Naive thymus-derived CD8-positive, alpha-beta T cell (primary cell): ENCODE data around the gene NARF. TPM values are rescaled to one million over a fixed set of nuclear protein-coding genes. Genes with fewer than 3 reads are reported as not detected.

Experiments used
- ATAC-seq, 2 donors: fragments of 150-1000 bp; cut with Tn5 transposase in 1 of 2; sonication (Bioruptor Pico), chemical (Tn5 transposase) in 1 of 2; 1 replicate in 1 of 2; 2 replicates in 1 of 2; pipeline ENCODE4 v1.10.0; 2021; ENCODE audit warnings: mild to moderate bottlenecking in 2 of 2, moderate library complexity in 2 of 2
- POLR2A ChIA-PET: fragments of 350-600 bp; sonication (Branson Sonifier 250); formaldehyde crosslinking; loops from one replicate; lab custom pipeline; 2021; ENCODE audit warnings: antibody characterized with exemption; lab: Charles Lee
- DNase-seq, 10 donors: peaks; one replicate each; pipeline versions ENCODE4 v3.0.0 to v3.0.0-alpha.2; 2020 to 2022
- H3K27ac Mint-ChIP-seq, 10 donors: one replicate each; pipeline ENCODE4 v1.8.0; 2020 to 2022; ENCODE audit warnings: mild to moderate bottlenecking in 10 of 10, mixed read lengths in 10 of 10, moderate library complexity in 4 of 10, inconsistent platforms in 1 of 10
- H3K27me3 Mint-ChIP-seq, 5 donors: one replicate each; pipeline ENCODE4 v1.8.0; 2021 to 2022; ENCODE audit warnings: mixed read lengths in 5 of 5
- H3K36me3 Mint-ChIP-seq, 3 donors: one replicate each; pipeline ENCODE4 v1.8.0; 2020 to 2022; ENCODE audit warnings: mixed read lengths in 3 of 3, mild to moderate bottlenecking in 2 of 3, inconsistent platforms in 1 of 3
- H3K4me1 Mint-ChIP-seq, 4 donors: one replicate each; pipeline ENCODE4 v1.8.0; 2021 to 2022; ENCODE audit warnings: mixed read lengths in 4 of 4
- H3K4me3 Mint-ChIP-seq, 10 donors: one replicate each; pipeline ENCODE4 v1.8.0; 2020 to 2022; ENCODE audit warnings: mild to moderate bottlenecking in 10 of 10, mixed read lengths in 10 of 10, moderate library complexity in 6 of 10, inconsistent platforms in 1 of 10
- H3K9me3 Mint-ChIP-seq, 9 donors: one replicate each; pipeline ENCODE4 v1.8.0; 2020 to 2022; ENCODE audit warnings: mixed read lengths in 9 of 9, mild to moderate bottlenecking in 3 of 9, inconsistent platforms in 1 of 9, moderate library complexity in 1 of 9
- polyA plus RNA-seq, 3 donors: library from polyadenylated mRNA; unstranded; fragments of 300-500 nt; fragmentation: Illumina TruSeq; gene quantifications; one replicate each; pipeline ENCODE4 v1.2.3, GENCODE V29; 2021
- total RNA-seq, 8 experiments: library from RNA in 2 of 8; stranded (reverse) in 2 of 8; gene quantifications; one replicate each; pipeline ENCODE4 v1.2.3 and lab custom pipeline; 2021 to 2026

Gene NARF
- total and polyA plus RNA-seq, 5 experiments from 2014 or later: 70.1 to 127 (median 93.6) TPM

DNA sequence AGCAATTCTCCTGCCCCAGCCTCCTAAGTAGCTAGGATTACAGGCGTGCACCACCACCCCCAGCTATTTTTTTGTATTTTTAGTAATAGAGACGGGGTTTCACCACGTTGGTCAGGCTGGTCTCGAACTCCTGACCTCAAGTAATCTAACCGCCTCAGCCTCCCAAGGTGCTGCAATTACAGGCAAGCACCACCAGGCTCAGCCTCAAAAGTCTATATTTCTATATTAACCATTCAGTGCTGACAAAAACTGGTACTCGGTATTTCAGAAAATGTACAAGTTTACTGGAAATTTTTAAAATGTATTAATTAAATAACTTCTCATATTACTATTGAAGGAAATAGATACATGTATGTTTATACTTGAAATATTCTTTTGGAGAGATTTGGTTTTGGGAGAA lies 41.8 kb upstream of the NARF start:
- Mint-ChIP-seq H3K9me3 (no peaks in the 10 kb centered on the region), H3K4me3 (no peak overlapping the region), H3K27ac (no peak overlapping the region), H3K36me3 (peaks cover 0 to 35% (median 9%) of the 10 kb centered on the region in 3 donors), H3K4me1 (peaks cover 12 to 34% (median 30%) of the 10 kb centered on the region in 4 donors), H3K27me3 (no peaks in the 10 kb centered on the region)
- DNase-seq: no peak
- POLR2A ChIA-PET: interaction anchor here (0.6 to 3.1 kb wide), 6 partner anchors 32 to 87 kb away, joined by 3 to 16 read pairs (median 4); partner anchors contain the start of gene NARF
- no peak for ATAC-seq

DNA sequence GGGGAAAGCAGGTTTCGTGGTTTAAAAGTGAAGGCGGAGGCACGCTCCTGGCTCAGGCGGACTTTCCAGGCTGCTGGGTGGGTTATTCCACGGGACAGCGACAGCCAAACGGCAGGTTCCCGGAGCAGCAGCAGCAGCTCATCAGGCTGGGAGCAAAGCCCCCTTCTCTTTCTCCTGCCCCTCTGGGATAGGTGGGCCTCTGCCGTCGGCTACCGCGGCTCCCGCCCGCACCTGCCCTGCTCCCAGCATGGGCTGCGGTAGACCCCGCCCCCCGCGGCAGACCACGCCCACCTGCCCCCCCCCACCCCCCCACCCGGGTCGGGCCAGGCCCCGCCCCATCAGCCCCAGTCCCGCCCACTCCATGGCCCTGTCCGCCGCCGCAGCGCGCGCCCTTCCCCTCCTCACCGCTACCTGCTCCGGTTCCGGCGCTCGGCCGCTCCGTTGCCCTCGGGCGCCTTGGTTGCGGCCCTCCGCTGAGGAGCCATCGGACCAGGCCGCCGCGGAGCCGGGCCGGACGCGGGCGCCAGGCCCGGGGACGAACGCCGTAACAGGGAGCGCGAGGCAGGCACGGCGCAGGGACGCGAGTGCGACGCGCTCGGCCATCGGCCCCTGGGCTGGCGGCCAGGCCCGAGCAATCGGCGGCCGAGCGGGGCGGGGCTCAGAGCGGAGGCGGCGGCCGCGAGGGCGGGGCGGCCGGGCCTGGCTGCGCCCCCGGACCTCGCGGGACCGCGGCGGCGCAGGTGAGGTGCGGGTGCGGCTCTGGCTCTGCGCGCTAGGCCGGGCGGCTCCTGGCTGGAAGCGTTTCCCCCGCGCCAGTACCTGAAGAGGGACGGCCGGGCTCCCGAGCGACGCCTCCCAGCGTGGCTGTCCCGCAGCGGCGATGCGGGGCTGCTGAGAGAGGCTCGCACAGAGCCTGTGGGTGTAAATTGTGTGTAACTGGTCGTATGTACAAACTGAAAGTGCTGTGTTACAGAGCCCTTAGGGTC lies 40.2 kb upstream of the NARF start, which contains the start of the genes HEXD and OGFOD3:
Gene HEXD (plus strand): TSS at position 347 of the 986 bp plus-strand sequence. CDS start 1,453 bp downstream, outside the sequence.
Gene OGFOD3 (minus strand): TSS at position 586 of the 986 bp plus-strand sequence. CDS start 101 bp downstream, at position 485.
- H3K36me3 Mint-ChIP-seq: peaks cover 0 to 44% (median 12%) of the 10 kb centered on the region in 3 donors
- no peaks in the 10 kb centered on the region for H3K9me3 Mint-ChIP-seq
- peak; percentile 84 to 87 for ATAC-seq
- peaks cover 12 to 39% (median 35%) of the 10 kb centered on the region in 4 donors for H3K4me1 Mint-ChIP-seq
- no peaks in the 10 kb centered on the region for H3K27me3 Mint-ChIP-seq
- H3K4me3 Mint-ChIP-seq: peak within 1 kb of the TSS; percentile 65 to 90 (median 84)
- POLR2A ChIA-PET: interaction anchor here (0.5 to 3.1 kb wide), 16 partner anchors 11 to 229 kb away, joined by 3 to 16 read pairs (median 4); partner anchors contain the start of genes CSNK1D, FOXK2, NARF and SLC16A3
- H3K27ac Mint-ChIP-seq: peak within 1 kb of the TSS in 9 of 10 donors; percentile 66 to 92 (median 85)
- peak; percentile 77 to 97 (median 88) for DNase-seq

DNA sequence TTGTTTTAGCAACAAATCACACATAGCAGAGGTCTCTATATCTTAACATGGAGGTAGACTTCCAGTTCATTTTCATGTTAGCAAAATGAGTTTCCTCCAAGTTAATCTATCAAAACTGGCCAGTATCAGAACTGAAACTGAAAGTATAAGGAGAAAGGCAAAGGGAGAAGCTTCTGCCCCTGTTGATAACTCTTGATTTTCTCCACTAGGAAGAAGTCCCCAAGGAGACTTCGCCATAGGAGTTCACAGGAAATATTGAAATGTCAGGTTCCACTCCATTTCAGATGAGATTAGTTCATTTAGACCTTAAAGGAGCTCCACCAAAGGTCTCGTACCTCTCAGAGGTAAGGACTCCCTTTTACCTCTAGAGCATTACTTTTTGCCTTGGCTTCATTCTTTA lies 39.0 kb upstream of the NARF start:
- ATAC-seq (no peak), DNase-seq (peak in 1 of 10 donors; percentile 17)
- POLR2A ChIA-PET: interaction anchor here (0.7 to 3.1 kb wide), 11 partner anchors 10 to 228 kb away, joined by 3 to 16 read pairs (median 4); partner anchors contain the start of genes FOXK2 and NARF
- H3K27me3 Mint-ChIP-seq: no peaks in the 10 kb centered on the region
- peaks cover 0 to 39% (median 12%) of the 10 kb centered on the region in 3 donors for H3K36me3 Mint-ChIP-seq
- peak overlapping the region; percentile 65 to 90 (median 84) for H3K4me3 Mint-ChIP-seq
- peaks cover 9 to 39% (median 34%) of the 10 kb centered on the region in 4 donors for H3K4me1 Mint-ChIP-seq
- H3K9me3 Mint-ChIP-seq: no peaks in the 10 kb centered on the region
- peak overlapping the region in 9 of 10 donors; percentile 66 to 92 (median 85) for H3K27ac Mint-ChIP-seq

DNA sequence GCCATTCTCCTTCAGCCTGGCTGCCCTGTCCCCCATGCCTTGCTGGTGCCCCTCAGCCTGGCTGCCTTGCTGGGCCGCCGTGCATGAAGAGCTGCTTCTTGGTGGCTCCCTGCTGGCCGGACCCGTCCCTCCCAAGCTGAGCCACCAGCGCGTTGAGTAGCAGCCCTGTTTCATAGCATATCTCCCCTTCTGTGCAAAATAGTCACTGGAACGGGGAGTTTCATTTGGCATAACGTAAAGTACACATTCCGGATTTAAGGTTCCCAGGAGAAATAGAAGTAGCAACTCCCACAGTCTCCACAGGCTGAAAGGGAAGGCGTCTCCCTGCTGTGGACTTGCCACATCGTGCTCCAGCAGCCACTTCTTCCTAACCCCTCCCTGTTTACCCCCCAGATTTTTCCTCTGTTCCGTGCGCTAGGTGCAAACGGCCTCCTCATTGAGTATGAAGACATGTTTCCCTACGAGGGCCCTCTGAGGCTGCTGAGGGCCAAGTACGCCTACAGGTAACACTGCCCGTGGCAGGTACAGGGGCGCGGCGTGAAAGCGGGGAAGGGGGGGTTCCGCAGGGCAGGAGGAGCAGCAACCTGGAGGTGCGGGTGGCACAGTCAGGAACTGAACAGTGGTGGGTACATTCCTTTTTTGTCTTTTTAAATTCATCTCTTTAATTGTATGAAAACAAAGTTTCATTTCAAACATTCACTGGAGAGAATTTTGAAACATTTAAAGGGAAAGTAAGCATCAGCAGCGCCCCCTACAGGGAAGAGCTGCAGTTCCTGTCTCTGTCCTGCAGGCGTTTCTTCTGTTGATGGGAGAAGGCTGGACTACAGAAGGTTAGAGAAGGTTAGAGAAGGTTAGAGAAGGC lies 34.3 kb upstream of the NARF start:
- Mint-ChIP-seq H3K4me1 (peaks cover 11 to 33% (median 29%) of the 10 kb centered on the region in 4 donors), H3K36me3 (peaks cover 0 to 43% (median 12%) of the 10 kb centered on the region in 3 donors), H3K27me3 (no peaks in the 10 kb centered on the region), H3K4me3 (no peak overlapping the region), H3K27ac (peak overlapping the region in 1 of 10 donors; percentile 90), H3K9me3 (no peaks in the 10 kb centered on the region)
- DNase-seq (peak in 8 of 10 donors; percentile 20 to 51 (median 40)), ATAC-seq (peak in 1 of 2 donors; percentile 50)
- POLR2A ChIA-PET: interaction anchor here (1.2 kb wide), 1 partner anchor 25 kb away, joined by 5 read pairs; no protein-coding TSS in a partner anchor

DNA sequence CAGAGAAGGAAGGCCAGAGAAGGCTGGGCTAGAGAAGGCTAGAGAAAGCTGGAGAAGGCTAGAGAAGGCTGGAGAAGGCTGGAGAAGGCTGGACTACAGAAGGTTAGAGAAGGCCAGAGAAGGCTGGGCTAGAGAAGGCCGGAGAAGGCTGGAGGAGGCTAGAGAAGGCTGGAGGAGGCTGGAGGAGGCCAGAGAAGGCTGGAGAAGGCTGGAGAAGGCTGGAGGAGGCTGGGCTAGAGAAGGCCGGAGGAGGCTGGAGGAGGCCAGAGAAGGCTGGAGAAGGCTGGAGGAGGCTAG lies 33.7 kb upstream of the NARF start:
- Mint-ChIP-seq H3K4me1 (peaks cover 13 to 33% (median 29%) of the 10 kb centered on the region in 4 donors), H3K27ac (peak overlapping the region in 1 of 10 donors; percentile 90), H3K9me3 (no peaks in the 10 kb centered on the region), H3K4me3 (no peak overlapping the region), H3K36me3 (peaks cover 0 to 47% (median 12%) of the 10 kb centered on the region in 3 donors), H3K27me3 (no peaks in the 10 kb centered on the region)
- POLR2A ChIA-PET: no interaction called here
- ATAC-seq (no peak), DNase-seq (no peak)

DNA sequence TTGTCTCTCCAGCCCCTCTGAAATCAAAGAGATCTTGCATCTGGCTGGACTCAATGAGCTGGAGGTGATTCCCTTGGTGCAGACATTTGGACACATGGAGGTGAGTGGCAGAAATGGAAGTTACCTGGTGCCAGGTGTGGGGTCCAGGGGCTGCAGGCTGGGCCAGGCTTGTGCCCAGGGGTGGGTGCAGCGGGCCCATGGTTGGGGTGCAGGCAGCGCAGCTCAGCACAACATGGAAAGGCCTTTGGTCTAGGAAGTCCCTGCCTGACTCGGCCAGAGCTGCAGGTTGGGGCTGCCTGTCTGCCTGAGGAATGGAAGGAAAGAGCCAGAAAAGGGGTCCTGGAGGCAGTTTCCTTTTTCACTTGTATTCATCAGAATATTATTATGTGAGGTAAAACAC lies 30.0 kb upstream of the NARF start:
- H3K4me3 Mint-ChIP-seq: no peak overlapping the region
- POLR2A ChIA-PET: interaction anchor here (0.6 to 1.4 kb wide), 2 partner anchors 21 to 52 kb away, joined by 3 to 4 read pairs; no protein-coding TSS in a partner anchor
- H3K4me1 Mint-ChIP-seq: peaks cover 16 to 34% (median 24%) of the 10 kb centered on the region in 4 donors
- no peak overlapping the region for H3K27ac Mint-ChIP-seq
- H3K36me3 Mint-ChIP-seq: peaks cover 0 to 31% (median 0%) of the 10 kb centered on the region in 3 donors
- no peaks in the 10 kb centered on the region for H3K27me3 Mint-ChIP-seq
- no peak for DNase-seq
- no peak for ATAC-seq
- no peaks in the 10 kb centered on the region for H3K9me3 Mint-ChIP-seq

DNA sequence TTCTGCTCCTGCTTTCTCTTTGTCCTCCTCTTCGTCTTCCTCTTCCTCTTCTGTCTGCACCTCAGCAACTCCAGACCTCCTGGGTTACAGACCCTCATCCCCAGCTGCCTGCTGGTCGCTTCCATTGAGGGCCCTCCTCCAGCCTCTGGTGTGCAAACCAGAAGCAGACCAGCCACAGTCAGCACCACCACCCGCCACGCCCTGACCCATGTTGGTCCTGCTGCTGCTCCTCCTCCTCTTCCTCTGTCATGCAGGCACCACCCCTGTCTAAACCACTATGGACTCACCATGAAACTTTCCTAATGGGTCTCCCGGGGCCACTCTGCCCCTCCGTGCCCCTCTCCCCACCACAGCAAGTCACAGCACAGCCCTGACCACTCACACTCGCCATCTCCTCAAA lies 28.7 kb upstream of the NARF start:
- peaks cover 13 to 41% (median 25%) of the 10 kb centered on the region in 4 donors for H3K4me1 Mint-ChIP-seq
- POLR2A ChIA-PET: interaction anchor here (1.4 kb wide), 1 partner anchor 11 kb away, joined by 4 read pairs; no protein-coding TSS in a partner anchor
- no peaks in the 10 kb centered on the region for H3K27me3 Mint-ChIP-seq
- peak overlapping the region in 6 of 10 donors; percentile 35 to 91 (median 63) for H3K27ac Mint-ChIP-seq
- H3K4me3 Mint-ChIP-seq: peak overlapping the region in 2 of 10 donors; percentile 25 to 55
- peaks cover 0 to 29% (median 0%) of the 10 kb centered on the region in 3 donors for H3K36me3 Mint-ChIP-seq
- H3K9me3 Mint-ChIP-seq: no peaks in the 10 kb centered on the region
- no peak for ATAC-seq
- no peak for DNase-seq

DNA sequence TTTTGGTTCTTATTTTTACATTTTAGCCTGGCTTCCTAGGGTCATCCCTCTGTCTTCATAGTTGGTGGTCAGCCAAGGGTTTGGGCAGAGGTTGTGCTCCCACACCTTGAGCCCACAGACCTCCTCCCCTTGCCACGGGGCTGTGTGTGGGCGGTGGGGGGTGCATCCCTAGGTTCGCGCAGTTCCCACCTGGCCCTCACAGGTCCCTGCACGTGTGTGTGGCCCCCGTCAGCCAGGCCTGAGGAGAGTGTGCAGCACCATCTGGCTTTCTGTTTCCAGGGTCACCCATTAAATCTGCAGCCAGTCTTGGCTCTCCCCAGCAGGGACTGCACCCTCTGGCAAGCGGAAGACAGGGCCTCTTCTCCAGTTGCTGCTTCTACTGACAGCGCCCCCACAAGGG lies 26.5 kb upstream of the NARF start:
- H3K4me1 Mint-ChIP-seq: peaks cover 11 to 48% (median 23%) of the 10 kb centered on the region in 4 donors
- H3K36me3 Mint-ChIP-seq: peaks cover 0 to 29% (median 0%) of the 10 kb centered on the region in 3 donors
- no peaks in the 10 kb centered on the region for H3K9me3 Mint-ChIP-seq
- ATAC-seq: no peak
- DNase-seq: no peak
- POLR2A ChIA-PET: no interaction called here
- no peak overlapping the region for H3K4me3 Mint-ChIP-seq
- no peaks in the 10 kb centered on the region for H3K27me3 Mint-ChIP-seq
- no peak overlapping the region for H3K27ac Mint-ChIP-seq

DNA sequence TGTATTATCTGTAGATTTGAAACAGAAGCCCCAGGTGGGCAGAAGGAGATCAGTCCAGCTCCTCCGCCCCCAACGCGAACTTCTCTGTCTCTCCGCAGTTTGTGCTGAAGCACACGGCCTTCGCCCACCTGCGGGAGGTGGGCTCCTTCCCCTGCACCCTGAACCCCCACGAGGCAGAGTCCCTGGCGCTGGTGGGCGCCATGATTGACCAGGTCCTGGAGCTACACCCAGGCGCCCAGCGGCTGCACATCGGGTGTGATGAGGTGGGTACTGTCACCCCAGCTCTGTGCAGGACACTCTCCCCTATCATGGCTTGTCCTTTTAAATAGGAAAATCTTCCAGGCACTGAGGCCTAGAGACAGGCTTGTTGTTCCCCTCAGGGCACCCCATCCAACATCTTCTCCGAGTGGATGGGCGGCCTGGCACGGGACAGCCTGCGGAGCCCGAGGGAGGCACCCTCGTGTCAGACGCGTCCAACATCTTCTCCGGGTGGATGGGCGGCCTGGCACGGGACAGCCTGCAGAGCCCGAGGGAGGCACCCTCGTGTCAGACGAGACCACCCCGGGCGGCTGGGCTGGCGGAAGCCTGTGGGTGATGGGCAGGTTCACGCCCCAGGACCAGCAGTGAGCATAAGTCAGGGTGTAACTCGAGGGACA lies 24.9 kb upstream of the NARF start:
- POLR2A ChIA-PET: interaction anchor here (1.4 kb wide), 2 partner anchors 15 kb away, joined by 3 to 6 read pairs; no protein-coding TSS in a partner anchor
- no peaks in the 10 kb centered on the region for H3K27me3 Mint-ChIP-seq
- peaks cover 0 to 32% (median 0%) of the 10 kb centered on the region in 3 donors for H3K36me3 Mint-ChIP-seq
- peak overlapping the region in 3 of 10 donors; percentile 17 to 71 (median 36) for H3K27ac Mint-ChIP-seq
- H3K9me3 Mint-ChIP-seq: no peaks in the 10 kb centered on the region
- peaks cover 8 to 48% (median 24%) of the 10 kb centered on the region in 4 donors for H3K4me1 Mint-ChIP-seq
- H3K4me3 Mint-ChIP-seq: no peak overlapping the region
- ATAC-seq (no peak), DNase-seq (no peak)

DNA sequence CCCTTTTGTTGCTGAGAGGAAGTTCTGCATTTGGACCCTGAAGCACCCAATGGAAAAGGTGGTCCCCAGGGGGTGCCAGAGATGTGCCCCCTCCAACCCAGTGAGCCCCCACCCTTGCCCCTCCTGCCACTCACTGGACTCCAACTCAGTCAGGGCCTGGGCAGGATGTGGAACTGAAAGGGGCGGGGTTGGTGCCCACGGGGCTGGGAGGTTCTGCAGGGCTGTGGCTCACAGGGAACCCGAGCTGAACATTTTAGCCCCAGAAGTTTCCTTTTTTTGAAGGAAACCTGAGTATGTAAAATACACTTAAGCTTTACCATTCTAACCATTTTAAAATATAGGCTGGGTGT lies 24.4 kb upstream of the NARF start:
- DNase-seq (peak in 4 of 10 donors; percentile 18 to 33 (median 24)), ATAC-seq (peak; percentile 72 to 75)
- Mint-ChIP-seq H3K9me3 (no peaks in the 10 kb centered on the region), H3K27me3 (no peaks in the 10 kb centered on the region), H3K4me1 (peaks cover 8 to 43% (median 22%) of the 10 kb centered on the region in 4 donors), H3K36me3 (peaks cover 0 to 29% (median 0%) of the 10 kb centered on the region in 3 donors), H3K27ac (peak overlapping the region in 6 of 10 donors; percentile 24 to 74 (median 32)), H3K4me3 (peak overlapping the region in 1 of 10 donors; percentile 19)
- POLR2A ChIA-PET: interaction anchor here (1.4 kb wide), 1 partner anchor 15 kb away, joined by 3 read pairs; no protein-coding TSS in a partner anchor

DNA sequence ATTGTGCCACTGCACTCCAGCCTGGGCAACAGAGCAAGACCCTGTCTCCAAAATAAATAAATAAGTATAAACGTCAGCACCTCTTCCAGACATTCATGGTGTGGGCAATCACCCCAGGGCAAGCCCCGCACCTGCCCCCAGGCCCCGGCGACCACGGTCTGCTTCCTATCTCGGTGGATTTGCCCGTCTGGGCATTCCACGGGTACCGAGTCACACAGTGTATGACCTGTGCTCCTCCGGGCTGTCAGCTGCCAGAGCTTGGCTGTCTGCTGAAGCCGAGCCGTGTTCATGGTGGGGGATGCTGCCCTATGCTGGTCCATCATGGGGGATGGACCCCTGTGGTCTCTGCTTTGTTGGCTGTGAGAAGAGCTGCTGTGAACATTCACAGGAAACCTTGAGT lies 23.4 kb upstream of the NARF start:
- POLR2A ChIA-PET: interaction anchor here (1.3 to 1.4 kb wide), 2 partner anchors 14 to 16 kb away, joined by 3 read pairs; no protein-coding TSS in a partner anchor

More for the DNA sequence above, 23.4 kb upstream of the NARF start:
- Mint-ChIP-seq H3K4me3 (no peak overlapping the region), H3K9me3 (no peaks in the 10 kb centered on the region), H3K4me1 (peaks cover under 1 to 37% (median 13%) of the 10 kb centered on the region in 4 donors), H3K27ac (peak overlapping the region in 2 of 10 donors; percentile 25 to 62), H3K27me3 (no peaks in the 10 kb centered on the region), H3K36me3 (peaks cover 0 to 20% (median 0%) of the 10 kb centered on the region in 3 donors)
- DNase-seq: peak in 1 of 10 donors; percentile 19
- no peak for ATAC-seq
